Mesothelial cell of epicardium (in vitro differentiated cells): ENCODE measurements around the gene THEMIS. TPM values are rescaled to one million over a fixed set of nuclear protein-coding genes. Genes with fewer than 3 reads are reported as not detected.

ENCODE experiments used
- DNase-seq, 2 experiments: peaks; one replicate each; pipeline ENCODE4 v3.0.0; 2021; ENCODE audit warnings: low spot score in 2 of 2; ENCODE audit not compliant: unreplicated experiment in 2 of 2
- H3K27ac Mint-ChIP-seq: 2 replicates; pipeline ENCODE4 v1.8.0; 2021; ENCODE audit warnings: mixed read lengths
- H3K27me3 Mint-ChIP-seq: 2 replicates; pipeline ENCODE4 v1.8.0; 2021; ENCODE audit warnings: low read depth, mixed read lengths
- H3K36me3 Mint-ChIP-seq: 2 replicates; pipeline ENCODE4 v1.8.0; 2021; ENCODE audit warnings: mixed read lengths
- H3K4me1 Mint-ChIP-seq: 2 replicates; pipeline ENCODE4 v1.8.0; 2021; ENCODE audit warnings: mixed read lengths
- H3K4me3 Mint-ChIP-seq: 2 replicates; pipeline ENCODE4 v1.8.0; 2021; ENCODE audit warnings: mild to moderate bottlenecking, moderate library complexity, mixed read lengths
- H3K9me3 Mint-ChIP-seq: 2 replicates; pipeline ENCODE4 v1.8.0; 2021; ENCODE audit warnings: mixed read lengths
- total RNA-seq: library from RNA; stranded (reverse); gene quantifications from 3 replicates; pipeline ENCODE4 v1.2.1, GENCODE V29; 2021
- TF ChIP-seq, protein P1 (sequence below): fragments of 200-600 bp; sonication (generic); IDR thresholded peaks from one replicate; pipeline ENCODE4 v1.5.0; 2021; ENCODE audit warnings: antibody characterized with exemption; ENCODE audit not compliant: unreplicated experiment

THEMIS gene
- total RNA-seq, 1 donor from 2014 or later = not detected

GRCh38 chr6:127818149-127818548, 82.7 kb downstream of the THEMIS start:
- Mint-ChIP-seq H3K27me3 (peaks cover 14% of the 10 kb centered on the region), H3K4me3 (no peak overlapping the region), H3K27ac (no peak overlapping the region), H3K4me1 (no peaks in the 10 kb centered on the region), H3K36me3 (no peaks in the 10 kb centered on the region), H3K9me3 (no peaks in the 10 kb centered on the region)
- DNase-seq = no peak
- TF ChIP-seq, protein P1, sequence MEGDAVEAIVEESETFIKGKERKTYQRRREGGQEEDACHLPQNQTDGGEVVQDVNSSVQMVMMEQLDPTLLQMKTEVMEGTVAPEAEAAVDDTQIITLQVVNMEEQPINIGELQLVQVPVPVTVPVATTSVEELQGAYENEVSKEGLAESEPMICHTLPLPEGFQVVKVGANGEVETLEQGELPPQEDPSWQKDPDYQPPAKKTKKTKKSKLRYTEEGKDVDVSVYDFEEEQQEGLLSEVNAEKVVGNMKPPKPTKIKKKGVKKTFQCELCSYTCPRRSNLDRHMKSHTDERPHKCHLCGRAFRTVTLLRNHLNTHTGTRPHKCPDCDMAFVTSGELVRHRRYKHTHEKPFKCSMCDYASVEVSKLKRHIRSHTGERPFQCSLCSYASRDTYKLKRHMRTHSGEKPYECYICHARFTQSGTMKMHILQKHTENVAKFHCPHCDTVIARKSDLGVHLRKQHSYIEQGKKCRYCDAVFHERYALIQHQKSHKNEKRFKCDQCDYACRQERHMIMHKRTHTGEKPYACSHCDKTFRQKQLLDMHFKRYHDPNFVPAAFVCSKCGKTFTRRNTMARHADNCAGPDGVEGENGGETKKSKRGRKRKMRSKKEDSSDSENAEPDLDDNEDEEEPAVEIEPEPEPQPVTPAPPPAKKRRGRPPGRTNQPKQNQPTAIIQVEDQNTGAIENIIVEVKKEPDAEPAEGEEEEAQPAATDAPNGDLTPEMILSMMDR = no peak

DNA sequence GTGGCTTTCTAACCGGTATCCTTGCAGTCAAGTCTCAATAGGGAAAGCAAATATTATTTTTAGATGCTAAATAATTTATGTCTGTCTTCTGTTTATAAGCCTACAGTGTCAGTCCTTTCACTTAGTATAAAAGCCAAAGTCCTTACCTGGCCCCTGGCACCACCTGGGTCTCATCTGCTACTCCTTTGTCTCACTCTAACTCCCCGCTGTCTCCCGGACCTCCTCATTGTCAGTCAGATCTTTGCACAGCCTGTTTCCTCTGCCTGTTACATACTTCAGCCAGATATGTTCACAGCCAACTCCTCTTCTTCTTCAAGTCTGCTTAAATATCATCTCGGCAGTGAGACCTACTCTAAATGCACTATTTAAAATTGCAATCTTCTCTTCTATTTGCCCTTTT, 84.2 kb downstream of the THEMIS start:
- Mint-ChIP-seq H3K4me3 (no peak overlapping the region), H3K27ac (no peak overlapping the region), H3K4me1 (no peaks in the 10 kb centered on the region), H3K27me3 (peaks cover 16% of the 10 kb centered on the region), H3K36me3 (no peaks in the 10 kb centered on the region), H3K9me3 (no peaks in the 10 kb centered on the region)
- no peak for DNase-seq
- TF ChIP-seq, protein P1 = no peak

- Mint-ChIP-seq H3K4me1 (no peaks in the 10 kb centered on the region), H3K9me3 (no peaks in the 10 kb centered on the region), H3K27me3 (peaks cover 18% of the 10 kb centered on the region), H3K4me3 (no peak overlapping the region), H3K27ac (no peak overlapping the region), H3K36me3 (no peaks in the 10 kb centered on the region)
- TF ChIP-seq, protein P1 = no peak
- DNase-seq = no peak
These were observed 87.2 kb downstream of the THEMIS start for GRCh38 chr6:127813699-127814027.

- no peaks in the 10 kb centered on the region for H3K9me3 Mint-ChIP-seq
- H3K4me3 Mint-ChIP-seq = no peak overlapping the region
- H3K4me1 Mint-ChIP-seq = no peaks in the 10 kb centered on the region
- TF ChIP-seq, protein P1 = no peak
- H3K27me3 Mint-ChIP-seq = peaks cover 18% of the 10 kb centered on the region
- H3K36me3 Mint-ChIP-seq = no peaks in the 10 kb centered on the region
- no peak overlapping the region for H3K27ac Mint-ChIP-seq
- DNase-seq = no peak
These were observed 87.7 kb downstream of the THEMIS start for GRCh38 chr6:127812985-127813698.

DNA sequence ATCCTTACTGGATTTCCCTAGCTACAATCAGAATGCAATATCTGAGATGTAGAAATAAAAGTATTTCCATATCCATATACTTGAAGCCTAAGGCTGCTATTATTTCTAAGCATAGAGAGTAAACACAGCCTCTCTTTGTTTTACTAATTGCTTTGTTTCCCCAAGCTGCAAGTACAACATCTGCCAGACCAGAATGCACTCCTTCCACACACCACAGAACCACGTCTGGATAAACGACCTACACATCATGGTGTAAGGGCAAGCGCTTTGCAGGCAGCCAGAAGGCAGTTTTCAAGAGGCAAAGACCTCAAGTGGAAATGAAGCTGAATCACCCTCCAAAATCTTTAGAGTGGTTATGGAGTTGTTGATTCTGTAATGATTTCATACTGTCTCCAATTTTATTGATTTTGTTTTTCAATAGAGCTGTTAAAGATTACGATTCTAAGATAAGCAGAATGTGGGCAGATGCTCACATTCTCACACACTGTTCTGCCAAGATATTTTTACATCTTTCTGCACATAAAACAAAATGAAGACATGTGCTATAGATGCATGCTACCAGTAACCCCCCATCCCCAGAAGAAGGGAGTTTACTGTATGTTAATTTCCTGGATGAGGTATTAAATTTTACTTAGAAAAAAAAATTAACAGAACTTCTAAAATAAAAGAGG, 88.8 kb downstream of the THEMIS start:
- H3K4me1 Mint-ChIP-seq = no peaks in the 10 kb centered on the region
- no peak overlapping the region for H3K4me3 Mint-ChIP-seq
- TF ChIP-seq, protein P1 = no peak
- H3K36me3 Mint-ChIP-seq = no peaks in the 10 kb centered on the region
- no peak for DNase-seq
- no peaks in the 10 kb centered on the region for H3K9me3 Mint-ChIP-seq
- peaks cover 21% of the 10 kb centered on the region for H3K27me3 Mint-ChIP-seq
- H3K27ac Mint-ChIP-seq = no peak overlapping the region
